KMS-11 (cell line): Measurements from ENCODE around the gene DUOXA1.

Source experiments
- H2AFZ ChIP-seq: fragments of 200-600 bp; sonication (generic); 2 replicates; pipeline ENCODE4 v1.6.1; 2016; ENCODE audit warnings: antibody characterized with exemption, mixed run types, low read depth
- H3K27ac ChIP-seq: fragments of 200-600 bp; sonication (generic); 2 replicates; pipeline ENCODE4 v1.6.1; 2016; ENCODE audit warnings: mild to moderate bottlenecking, mixed run types
- H3K27me3 ChIP-seq: fragments of 200-600 bp; sonication (generic); 2 replicates; pipeline ENCODE4 v1.6.1; 2017; ENCODE audit warnings: mild to moderate bottlenecking, low read depth, mixed run types, moderate library complexity; ENCODE audit not compliant: insufficient read depth
- H3K36me3 ChIP-seq: fragments of 200-600 bp; sonication (generic); 2 replicates; pipeline ENCODE4 v1.6.1; 2017; ENCODE audit warnings: mild to moderate bottlenecking, mixed run types; ENCODE audit not compliant: insufficient read depth
- H3K4me1 ChIP-seq: fragments of 200-600 bp; sonication (generic); 2 replicates; pipeline ENCODE4 v1.6.1; 2016; ENCODE audit warnings: mild to moderate bottlenecking, low read depth, mixed run types; ENCODE audit not compliant: poor library complexity, severe bottlenecking
- H3K4me2 ChIP-seq: fragments of 200-600 bp; sonication (generic); 2 replicates; pipeline ENCODE4 v1.7.0; 2016; ENCODE audit warnings: mild to moderate bottlenecking, mixed run types
- H3K4me3 ChIP-seq: fragments of 200-600 bp; sonication (generic); IDR thresholded peaks from 2 replicates; pipeline ENCODE4 v1.6.1; 2017; ENCODE audit warnings: low read depth, low read length, mixed read lengths; ENCODE audit not compliant: insufficient read depth
- H3K79me2 ChIP-seq: fragments of 200-600 bp; sonication (generic); 2 replicates; pipeline ENCODE4 v1.6.1; 2016; ENCODE audit warnings: low read depth, mixed run types; ENCODE audit not compliant: insufficient read depth
- H3K9ac ChIP-seq: fragments of 200-600 bp; sonication (generic); 2 replicates; pipeline ENCODE4 v1.6.1; 2016; ENCODE audit warnings: mild to moderate bottlenecking, mixed run types
- H4K20me1 ChIP-seq: fragments of 200-600 bp; sonication (generic); 2 replicates; pipeline ENCODE4 v1.6.1; 2016; ENCODE audit warnings: mild to moderate bottlenecking, mixed run types; ENCODE audit not compliant: insufficient read depth
- CTCF ChIP-seq: fragments of 200-600 bp; sonication (generic); conservative IDR thresholded peaks from 2 replicates; pipeline ENCODE4 v1.6.1; 2017; ENCODE audit warnings: low read depth, mild to moderate bottlenecking, antibody characterized with exemption, low read length, moderate library complexity, mixed read lengths

The DUOXA1 gene

GRCh38 chr15:45129651-45130129, at the start of gene DUOXA1, which contains the start of gene DUOX1:
Gene DUOXA1 (minus strand): TSS chr15:45129879. CDS start chr15:45123014, 6,865 bp downstream.
Gene DUOX1 (plus strand): TSS chr15:45129994. CDS start chr15:45131967, 1,973 bp downstream.
- H3K36me3 ChIP-seq = no peaks in the 10 kb centered on the region
- no peak within 1 kb of the TSS for H3K4me2 ChIP-seq
- H3K9ac ChIP-seq = no peak within 1 kb of the TSS
- H3K27ac ChIP-seq = no peak within 1 kb of the TSS
- no peaks in the 10 kb centered on the region for H3K27me3 ChIP-seq
- H4K20me1 ChIP-seq = no peaks in the 10 kb centered on the region
- no peaks in the 10 kb centered on the region for H3K79me2 ChIP-seq
- H3K4me3 ChIP-seq = no peak within 1 kb of the TSS
- no peak within 1 kb of the TSS for H2AFZ ChIP-seq
- TF ChIP-seq CTCF = no peak
- no peaks in the 10 kb centered on the region for H3K4me1 ChIP-seq

GRCh38 chr15:45177285-45177684, 47.6 kb upstream of the DUOXA1 start:
- Histone ChIP-seq H3K4me3 (no peak overlapping the region), H3K27ac (no peak overlapping the region), H3K27me3 (no peaks in the 10 kb centered on the region), H3K4me1 (no peaks in the 10 kb centered on the region), H3K79me2 (no peaks in the 10 kb centered on the region), H3K36me3 (no peaks in the 10 kb centered on the region), H2AFZ (no peak overlapping the region), H3K9ac (no peak overlapping the region), H4K20me1 (no peaks in the 10 kb centered on the region), H3K4me2 (no peak overlapping the region)
- no peak for TF ChIP-seq CTCF

GRCh38 chr15:45174577-45174976, 44.9 kb upstream of the DUOXA1 start:
- no peaks in the 10 kb centered on the region for H4K20me1 ChIP-seq
- H3K9ac ChIP-seq = no peak overlapping the region
- H2AFZ ChIP-seq = no peak overlapping the region
- H3K27ac ChIP-seq = no peak overlapping the region
- no peaks in the 10 kb centered on the region for H3K79me2 ChIP-seq
- no peak overlapping the region for H3K4me2 ChIP-seq
- H3K27me3 ChIP-seq = no peaks in the 10 kb centered on the region
- H3K36me3 ChIP-seq = no peaks in the 10 kb centered on the region
- no peak for TF ChIP-seq CTCF
- H3K4me1 ChIP-seq = no peaks in the 10 kb centered on the region
- no peak overlapping the region for H3K4me3 ChIP-seq

GRCh38 chr15:45174069-45174468, 44.4 kb upstream of the DUOXA1 start:
- Histone ChIP-seq H3K36me3 (no peaks in the 10 kb centered on the region), H3K4me3 (no peak overlapping the region), H3K27me3 (no peaks in the 10 kb centered on the region), H2AFZ (no peak overlapping the region), H3K4me1 (no peaks in the 10 kb centered on the region), H3K9ac (no peak overlapping the region), H3K27ac (no peak overlapping the region), H3K4me2 (no peak overlapping the region), H3K79me2 (no peaks in the 10 kb centered on the region), H4K20me1 (no peaks in the 10 kb centered on the region)
- TF ChIP-seq CTCF = no peak

- no peak overlapping the region for H3K9ac ChIP-seq
Measured at GRCh38 chr15:45171912-45172311, 42.2 kb upstream of the DUOXA1 start.

More at GRCh38 chr15:45171912-45172311, 42.2 kb upstream of the DUOXA1 start:
- Histone ChIP-seq H3K36me3 (no peaks in the 10 kb centered on the region), H2AFZ (no peak overlapping the region), H3K27ac (no peak overlapping the region), H3K4me1 (no peaks in the 10 kb centered on the region), H3K4me3 (no peak overlapping the region), H3K4me2 (no peak overlapping the region), H3K79me2 (no peaks in the 10 kb centered on the region), H4K20me1 (no peaks in the 10 kb centered on the region), H3K27me3 (no peaks in the 10 kb centered on the region)
- TF ChIP-seq CTCF = no peak
